GM12892 (cell line): Measurements from ENCODE around the gene HCN4.

Experiments used
- POLR2A ChIP-seq: IDR thresholded peaks from 2 replicates; pipeline ENCODE4 v1.6.1; 2011; ENCODE audit warnings: low read depth, low read length, control low read depth
- TAF1 ChIP-seq: IDR thresholded peaks from 2 replicates; pipeline ENCODE4 v1.6.1; 2011; ENCODE audit warnings: low read depth, mild to moderate bottlenecking, control low read depth, low read length, borderline replicate concordance

DNA sequence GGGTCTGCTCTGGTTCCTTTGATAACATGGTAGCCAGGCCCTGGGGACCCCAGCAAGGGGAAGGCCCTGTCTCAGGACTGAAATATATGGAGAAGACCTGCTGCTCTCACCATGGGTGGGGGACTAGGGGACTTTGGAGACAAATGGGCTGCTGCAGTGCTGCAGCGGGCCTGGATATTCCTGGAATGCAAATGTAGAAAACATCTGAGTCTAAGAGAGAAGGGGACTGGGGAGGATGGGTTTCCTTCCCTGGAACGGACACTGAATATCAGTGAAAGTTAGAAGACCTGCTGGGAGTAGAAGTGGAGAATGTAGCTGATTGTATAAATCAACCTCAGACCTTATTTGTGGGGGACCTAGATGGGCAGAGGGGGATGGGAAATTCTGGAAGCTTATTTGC, 3.1 kb upstream of the HCN4 start:
- no peak for TF ChIP-seq POLR2A
- no peak for TF ChIP-seq TAF1
